SKM-1 treated with dmso at 0.1 percent for 144 hours (cell line): Measurements from ENCODE around the gene DGKG.

Source experiments
- DNase-seq: peaks from one replicate; lab custom pipeline; 2025; ENCODE audit not compliant: unreplicated experiment; lab: John Stamatoyannopoulos, UW

The DGKG gene

DNA sequence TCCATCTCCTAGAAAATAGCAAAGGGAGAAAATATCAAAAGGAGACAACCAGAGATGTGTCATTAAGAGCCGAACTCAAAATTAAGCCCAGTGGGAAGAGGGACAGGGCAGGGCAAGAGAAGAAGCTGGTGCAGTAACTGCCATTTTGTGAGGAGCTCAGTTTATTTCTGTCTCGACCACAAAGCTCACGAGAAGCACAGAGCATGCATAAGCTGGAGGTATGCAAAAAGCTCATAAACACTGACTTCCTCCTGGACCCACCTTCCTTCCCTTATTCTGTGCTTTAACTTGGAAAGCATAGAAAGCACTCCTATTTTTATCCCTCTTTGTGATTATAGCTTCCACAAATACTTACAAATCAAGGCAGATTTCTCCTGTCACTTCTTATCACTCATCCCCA, 81.3 kb downstream of the DGKG start:
- no peak for DNase-seq

DNA sequence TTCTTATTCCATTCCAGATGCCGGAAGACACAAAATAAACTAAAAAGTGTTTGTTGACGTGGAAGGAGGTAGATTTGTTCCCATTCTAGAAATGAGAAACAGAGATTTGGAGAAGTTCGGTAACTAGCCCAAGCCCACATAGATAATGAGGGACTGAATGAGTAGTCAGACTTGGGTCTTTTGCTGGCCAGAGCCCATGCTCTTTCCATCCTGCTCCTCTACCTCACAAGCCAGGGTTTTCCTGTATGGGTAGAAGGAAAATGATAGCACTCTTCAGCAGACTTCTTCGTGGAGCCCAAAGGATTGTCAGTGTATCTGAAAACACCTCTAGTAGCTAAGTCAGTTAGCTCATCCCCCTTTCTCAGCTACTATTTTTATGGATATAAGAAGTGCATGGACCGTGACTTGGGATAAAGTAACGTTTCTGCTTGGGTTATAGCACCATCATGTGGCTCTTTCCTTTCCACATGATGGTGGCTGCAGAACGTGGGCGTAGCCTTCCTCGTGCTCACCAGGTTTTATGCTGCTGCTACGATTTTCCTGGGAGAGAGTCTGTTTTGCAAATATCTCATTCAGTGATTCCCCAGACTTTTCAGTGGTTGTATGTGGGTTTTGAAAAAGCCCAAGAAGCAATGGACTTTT, 84.6 kb downstream of the DGKG start:
- DNase-seq: no peak

DNA sequence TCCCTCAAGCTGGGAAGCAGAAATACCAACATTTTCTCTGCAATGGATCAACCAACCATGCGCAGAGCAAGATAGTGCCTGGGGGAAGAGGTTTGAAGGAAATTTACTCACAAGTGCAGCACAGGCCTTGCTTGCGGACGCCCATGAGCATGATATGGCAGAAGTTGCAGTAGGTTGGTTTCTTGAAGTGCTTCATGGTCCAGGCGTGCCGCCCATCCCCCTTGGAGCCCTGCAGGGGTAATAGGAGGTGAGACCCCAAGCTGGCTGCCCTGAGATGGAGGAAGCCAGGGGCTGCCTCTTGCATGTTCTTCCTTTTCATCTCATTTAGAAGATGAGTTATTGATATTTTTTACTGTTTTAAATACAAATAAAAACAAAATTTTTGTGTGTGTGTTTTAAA, 86.6 kb downstream of the DGKG start:
- no peak for DNase-seq

DNA sequence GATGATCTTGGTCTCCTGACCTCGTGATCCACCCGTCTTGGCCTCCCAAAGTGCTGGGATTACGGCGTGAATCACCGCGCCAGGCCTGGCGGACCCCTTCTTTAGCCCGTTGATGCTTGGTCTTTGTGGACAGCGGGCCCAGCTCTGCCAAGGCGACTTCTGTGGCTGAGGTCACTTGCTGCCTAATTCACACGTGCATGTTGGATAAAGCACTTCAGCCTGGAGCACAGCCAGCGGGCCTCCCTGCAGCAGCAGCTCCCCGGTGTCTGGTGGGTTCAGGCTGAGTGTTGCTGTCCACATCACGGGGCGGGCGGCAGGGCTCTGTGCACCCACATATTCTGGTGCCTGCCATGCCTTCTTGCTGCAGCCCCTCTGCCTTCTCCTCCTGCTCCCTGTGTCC, 88.4 kb downstream of the DGKG start:
- DNase-seq: no peak

DNA sequence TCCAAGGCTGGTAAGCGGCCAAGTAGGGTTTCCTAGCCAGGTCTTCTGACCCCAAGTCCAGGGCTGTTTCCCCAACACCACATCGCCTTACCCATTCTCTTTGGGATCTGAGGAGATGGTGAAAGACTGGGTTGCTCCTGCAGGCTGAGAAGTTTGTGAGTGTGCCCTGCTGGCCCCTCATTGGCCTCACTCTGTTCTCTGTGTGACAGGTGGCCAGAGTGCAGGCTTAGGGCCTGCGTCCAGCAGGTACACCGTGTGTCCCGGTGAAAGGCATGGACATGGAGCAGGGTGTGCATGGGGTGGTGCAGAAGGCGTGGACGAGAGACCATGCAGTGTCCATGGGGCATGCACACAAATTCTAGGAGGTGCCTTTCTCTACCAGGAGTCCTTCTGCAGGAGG, 91.3 kb downstream of the DGKG start:
- no peak for DNase-seq

DNA sequence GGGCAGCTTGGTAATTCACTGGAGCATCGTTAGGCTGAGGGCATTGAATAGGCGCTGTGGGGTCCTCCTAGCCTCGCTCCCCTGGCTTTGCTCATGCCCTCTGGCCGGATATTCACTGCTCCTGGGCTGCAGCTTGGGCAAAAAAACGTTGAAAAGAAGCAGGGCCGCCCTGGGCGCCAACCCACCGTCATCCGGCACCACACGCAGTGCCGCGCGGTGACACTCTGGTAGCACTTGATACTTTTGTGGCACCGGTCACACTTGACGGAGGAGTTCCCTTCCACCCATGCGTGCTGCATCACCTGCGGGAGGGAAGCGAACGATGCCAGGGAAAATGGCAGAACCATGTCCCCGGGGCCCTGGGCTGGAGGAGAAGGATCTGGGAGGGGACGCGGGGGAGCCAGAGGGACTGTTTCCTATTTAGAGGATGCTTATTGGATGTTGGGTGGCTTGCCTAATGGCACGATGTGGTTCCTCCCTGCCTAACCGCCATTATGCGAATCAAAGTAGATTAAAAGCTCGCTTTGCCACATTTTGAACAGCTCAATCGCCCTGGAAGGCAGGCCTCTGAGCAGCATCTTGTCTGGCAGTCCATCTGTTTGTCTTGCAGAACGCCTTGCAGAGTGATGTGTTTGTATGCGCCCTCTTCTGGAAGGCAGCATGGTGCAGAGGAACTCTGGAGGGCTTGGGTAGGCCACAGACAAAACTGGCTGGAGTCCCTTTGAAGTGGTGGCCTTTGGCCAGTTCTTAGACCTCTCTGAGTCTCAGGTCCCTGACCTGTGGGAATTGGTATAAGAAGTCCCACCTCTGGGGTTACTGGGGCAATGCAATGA, 93.2 kb downstream of the DGKG start:
- DNase-seq: no peak

DNA sequence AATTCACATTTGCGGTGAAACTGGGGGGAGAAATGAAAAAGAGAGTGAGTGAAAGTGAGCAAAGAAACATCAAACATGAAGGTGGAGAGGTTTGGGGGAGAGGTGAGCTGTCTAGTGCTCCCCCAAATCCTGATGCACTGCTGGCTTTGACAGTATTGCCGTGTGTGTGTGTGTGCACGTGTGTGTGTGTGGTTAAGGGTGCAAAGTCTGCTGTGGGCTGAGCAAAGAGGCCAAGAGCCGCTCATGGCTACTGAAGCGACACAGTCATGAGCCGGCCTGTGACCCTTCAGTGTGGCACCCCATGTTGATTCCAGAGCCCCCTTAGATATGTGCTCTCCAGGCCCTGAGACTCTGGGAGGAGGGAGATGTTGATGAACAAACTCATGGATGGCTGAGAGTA, 94.3 kb downstream of the DGKG start:
- DNase-seq: no peak

DNA sequence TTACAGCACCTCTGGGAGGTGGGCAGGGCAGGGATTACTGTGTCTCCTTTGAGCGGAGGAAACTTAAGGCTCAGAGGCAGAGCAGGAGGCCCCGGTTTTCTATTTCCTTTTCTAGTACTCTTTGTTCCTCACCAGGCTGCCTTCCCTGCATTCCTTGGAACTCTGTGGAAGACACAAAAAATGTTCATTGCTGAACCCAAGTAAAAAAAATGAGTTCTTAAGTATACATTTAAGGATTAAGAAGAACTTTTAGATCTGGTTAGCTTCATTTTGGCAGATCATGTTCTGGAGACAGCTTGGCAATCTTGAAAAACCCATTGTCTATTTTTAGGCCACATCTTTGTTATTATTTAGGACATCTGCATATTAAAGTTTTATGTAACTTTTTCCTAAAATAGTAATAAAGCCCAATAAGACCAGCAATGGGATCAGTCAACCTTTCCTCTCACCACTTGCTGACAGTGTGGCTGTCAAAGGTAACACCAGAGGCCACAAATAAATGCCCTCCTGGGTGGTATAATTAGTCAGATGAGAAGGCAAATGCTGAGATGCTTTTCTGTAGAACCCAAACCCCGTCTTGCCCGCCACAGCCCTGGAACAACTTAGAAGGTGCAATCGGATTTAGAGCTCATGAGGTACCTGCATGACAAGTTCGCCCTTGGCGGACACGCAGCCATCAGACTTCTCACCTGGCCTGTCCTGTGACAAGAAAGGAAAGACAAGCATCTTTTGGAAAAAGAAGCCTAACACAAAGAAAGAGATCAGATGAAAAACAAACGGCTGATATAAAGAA, 97.2 kb downstream of the DGKG start:
- no peak for DNase-seq

DNA sequence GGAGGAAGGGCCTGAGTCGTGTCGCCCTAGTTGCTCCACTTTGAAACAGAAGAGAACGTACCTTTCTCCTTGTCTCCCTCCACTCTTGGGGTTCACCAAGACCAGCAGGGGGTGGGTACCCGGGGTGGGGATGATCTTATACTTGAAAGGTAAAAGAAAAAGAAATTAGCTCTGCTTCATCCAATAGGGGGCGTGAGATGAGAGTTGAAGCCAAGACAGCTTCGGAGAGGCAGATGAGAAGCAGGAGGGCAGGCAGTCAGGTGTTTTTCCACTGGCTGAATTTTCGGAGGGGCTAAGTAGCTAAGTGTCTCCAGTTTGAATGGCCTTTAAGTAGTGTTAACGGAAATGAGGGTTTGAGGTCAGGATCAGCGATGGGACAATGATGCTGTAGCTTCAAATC, 100.4 kb downstream of the DGKG start:
- no peak for DNase-seq

DNA sequence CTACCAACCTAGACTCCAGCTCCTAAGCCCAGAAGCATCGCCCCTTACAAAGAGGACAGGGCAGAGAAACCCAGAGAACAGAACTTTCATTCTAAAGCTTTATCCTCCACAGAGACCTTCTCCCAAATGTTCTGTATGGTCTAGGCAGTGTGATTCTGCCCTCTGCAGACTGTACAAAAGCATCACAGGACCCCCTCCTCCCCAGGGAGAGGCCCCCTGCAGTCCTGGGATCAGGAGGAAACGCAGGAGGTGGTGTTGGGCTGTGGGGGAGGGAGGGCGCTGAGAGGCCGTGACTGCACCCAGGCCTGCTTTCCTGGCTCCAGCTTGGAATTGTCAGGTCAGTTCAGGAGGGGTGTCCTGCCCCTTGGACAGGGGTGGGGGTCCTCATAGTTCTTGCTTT, 101.3 kb downstream of the DGKG start:
- no peak for DNase-seq

DNA sequence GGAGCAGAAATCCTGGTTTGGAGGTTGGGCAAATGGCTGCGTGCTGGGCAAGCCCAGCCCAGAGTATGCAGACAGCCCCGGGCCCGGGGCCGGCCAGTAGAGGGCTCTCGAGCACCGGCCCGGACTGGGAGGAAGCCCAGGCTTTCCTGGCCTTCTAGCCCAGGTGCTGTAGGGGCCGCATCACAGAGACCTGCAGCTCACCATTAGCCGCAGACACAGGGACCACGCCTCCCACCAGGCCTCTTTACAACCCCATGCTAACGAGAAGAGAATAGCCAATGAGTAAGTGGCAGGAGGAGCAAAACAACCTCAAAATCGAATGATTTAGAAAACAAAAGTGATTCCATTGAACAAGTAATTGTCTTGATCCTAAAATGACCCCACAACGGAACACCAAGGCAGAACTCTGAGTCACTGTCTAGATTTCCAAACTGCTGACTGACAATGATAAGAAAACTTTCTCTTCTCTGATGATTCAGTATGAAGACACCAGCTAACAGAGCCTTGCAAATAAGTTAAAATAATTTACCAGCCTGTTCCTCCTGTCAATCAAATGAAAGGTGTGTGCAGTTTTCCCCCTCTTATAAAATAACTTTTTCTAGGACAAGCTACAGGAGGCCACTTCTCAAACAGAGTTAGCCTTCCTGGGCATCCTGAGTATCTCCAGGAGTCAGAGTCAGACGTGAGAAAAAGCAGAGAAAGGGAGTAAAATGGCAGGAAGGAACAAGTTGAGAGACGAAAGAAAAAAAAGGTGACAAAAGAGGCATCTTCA, 102.2 kb downstream of the DGKG start:
- DNase-seq: peak; percentile 28

DNA sequence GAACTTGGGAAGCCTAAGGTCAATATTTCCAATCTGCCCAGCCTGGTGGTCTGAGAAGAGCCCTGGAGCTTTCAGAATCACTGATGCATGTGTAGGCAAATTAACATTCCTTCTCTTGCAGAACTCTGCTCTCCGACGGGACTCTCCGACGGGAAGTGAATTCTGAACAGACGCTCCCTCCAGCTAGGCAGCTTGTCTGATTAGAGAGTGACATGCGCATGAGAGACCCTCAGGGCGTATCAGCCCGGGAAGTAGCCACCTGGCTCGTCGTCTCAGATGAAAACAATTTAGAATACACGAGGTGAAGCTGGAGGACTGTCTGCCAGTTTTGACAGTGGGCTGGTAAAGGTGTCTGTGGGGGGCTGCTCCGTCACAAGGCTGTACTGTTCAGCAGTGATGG, 103.1 kb downstream of the DGKG start:
- no peak for DNase-seq

DNA sequence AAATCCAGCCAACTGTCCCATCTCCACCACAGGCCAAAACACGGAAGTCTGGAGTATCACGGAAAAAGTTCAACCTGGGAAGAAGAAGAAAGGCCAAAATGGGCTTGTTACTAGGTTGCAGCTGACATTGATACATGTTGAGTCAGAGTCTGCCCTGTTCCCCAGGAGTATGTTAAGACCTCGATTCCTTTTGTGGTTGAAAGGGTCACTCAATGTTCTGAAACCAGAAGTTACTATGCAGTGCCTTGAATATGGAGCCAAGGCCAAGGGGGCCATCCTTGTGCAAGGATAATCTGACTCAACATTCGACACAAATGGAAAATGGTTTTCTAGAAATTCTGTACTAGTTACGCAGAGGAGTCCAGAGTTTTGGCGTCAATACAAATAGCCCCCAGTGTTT, 104.2 kb downstream of the DGKG start:
- no peak for DNase-seq

DNA sequence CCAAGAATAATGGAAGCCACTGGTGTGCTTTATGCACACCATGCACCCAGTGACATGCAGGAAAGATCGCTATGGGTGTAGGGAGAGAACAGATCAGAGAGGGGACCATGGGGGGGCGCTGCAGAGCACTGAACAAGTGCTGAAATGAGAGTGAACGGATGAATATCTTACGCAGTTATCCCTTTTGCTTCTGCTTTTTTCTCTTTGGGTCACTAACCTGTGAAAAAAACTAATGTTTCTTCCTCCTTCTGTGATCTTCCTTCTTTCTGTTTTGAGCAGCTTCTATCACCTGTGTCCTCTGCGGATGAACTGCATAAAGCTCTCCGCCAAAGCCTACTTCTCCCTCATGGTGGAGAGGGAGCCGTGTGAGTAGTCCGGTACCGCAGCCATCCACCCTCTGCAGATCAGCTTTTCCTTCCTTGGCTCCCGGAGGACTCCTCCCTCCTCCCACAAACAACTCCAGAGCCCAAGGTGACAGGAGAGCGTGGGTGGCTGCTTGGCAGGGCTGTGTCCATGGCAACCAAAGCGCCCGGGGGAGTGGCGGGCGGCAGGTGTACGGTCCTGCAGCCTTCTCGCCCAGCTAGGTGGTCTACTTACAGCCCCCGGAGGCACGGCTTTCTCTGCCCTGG, 106.2 kb downstream of the DGKG start:
- DNase-seq: peak; percentile 46

DNA sequence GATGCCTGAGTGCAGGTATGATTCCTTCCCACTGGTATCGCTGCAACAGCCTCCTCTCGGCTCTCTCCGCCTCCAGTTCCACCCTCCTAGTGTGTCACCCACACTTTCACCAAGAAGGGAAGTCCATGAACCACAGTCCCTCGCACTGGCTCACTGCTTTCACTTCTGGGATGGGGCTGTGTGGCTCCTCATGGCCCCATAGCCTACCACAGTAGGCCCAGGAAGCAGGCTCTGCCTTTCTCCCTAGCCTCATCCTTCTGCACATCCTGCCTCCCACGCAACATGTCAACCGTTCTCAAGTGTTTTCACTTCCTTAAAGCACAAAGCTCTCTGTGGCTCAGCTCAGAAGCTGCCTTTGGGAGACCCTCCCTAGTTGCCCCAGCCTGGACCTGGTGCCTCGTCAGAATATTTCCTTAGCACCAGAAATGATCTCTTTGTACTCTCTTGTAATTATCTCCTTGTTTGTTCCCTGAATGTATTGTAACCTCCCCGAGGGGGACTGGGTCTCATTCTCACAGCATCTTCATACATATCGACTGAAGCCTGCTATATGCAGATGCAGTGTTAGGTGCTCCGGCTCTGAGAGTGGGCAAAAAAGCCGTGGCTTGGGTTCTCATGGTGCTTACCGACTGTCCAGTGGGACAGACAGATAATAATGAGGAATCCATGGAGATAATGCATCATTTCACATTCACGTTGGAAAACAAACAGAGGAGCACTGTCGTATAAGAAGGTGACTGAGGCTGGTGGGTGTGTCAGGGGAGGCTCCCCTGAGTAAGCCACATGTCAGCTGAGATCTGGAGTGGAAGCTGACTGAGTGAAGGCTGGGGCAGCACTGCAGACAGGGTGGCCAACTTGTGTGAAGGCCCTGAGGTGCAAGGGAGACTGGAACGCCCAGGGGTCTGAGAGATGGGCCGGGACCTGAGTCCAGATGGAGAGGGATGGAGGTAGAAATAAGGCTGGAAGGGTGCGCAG, 107.1 kb downstream of the DGKG start:
- peak; percentile 65 for DNase-seq

DNA sequence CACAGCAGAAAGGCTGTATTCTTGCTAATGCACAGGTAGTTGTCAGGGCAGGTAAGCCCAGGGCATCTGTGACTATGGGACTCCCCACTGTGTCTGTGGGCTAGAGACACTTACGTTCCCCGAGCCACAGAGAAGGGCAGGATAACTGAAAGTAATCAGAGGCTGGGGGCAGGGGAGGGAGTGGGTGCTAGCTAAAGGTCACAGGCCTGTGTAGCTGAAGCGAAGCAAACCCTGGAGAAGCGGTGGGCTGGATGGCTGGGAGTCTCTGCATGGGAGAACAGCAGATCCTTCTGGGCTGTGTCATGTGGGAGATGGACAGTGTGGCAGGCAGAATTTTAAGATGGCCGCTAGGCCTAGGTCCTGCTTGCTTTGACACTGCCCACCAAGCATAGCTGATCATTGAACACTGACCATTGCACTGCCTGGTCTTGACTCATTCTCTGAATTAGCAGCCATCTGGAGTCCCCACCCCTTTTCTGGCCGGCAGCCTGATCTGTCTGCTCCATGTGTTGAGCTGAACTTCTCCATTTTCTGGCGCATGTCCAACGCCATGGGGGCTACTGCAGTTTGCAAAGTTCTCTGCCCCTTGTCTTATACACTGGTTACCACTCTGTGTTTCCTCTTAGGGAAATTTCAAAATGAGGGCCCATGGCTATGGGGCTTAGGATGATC, 110.0 kb downstream of the DGKG start:
- no peak for DNase-seq

DNA sequence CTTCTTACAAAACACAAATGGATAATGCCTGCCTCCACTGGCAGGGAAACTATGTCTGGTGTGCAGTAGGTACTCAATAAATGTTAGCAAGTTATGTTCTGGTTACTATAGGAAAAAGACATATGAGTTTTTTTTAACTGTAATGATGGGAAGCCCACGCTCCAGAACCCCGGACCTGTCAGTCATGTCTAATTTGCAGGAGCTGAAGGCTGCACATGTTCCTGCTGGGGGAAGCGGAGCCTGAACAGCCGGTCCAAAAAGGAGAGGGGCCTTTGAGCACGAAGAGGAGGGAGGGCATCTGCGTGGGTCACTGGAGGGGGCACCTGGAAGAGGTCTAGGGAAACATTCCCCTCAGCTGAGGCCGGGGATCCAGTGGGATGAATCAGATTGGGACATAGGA, 113.2 kb downstream of the DGKG start:
- DNase-seq: no peak

DNA sequence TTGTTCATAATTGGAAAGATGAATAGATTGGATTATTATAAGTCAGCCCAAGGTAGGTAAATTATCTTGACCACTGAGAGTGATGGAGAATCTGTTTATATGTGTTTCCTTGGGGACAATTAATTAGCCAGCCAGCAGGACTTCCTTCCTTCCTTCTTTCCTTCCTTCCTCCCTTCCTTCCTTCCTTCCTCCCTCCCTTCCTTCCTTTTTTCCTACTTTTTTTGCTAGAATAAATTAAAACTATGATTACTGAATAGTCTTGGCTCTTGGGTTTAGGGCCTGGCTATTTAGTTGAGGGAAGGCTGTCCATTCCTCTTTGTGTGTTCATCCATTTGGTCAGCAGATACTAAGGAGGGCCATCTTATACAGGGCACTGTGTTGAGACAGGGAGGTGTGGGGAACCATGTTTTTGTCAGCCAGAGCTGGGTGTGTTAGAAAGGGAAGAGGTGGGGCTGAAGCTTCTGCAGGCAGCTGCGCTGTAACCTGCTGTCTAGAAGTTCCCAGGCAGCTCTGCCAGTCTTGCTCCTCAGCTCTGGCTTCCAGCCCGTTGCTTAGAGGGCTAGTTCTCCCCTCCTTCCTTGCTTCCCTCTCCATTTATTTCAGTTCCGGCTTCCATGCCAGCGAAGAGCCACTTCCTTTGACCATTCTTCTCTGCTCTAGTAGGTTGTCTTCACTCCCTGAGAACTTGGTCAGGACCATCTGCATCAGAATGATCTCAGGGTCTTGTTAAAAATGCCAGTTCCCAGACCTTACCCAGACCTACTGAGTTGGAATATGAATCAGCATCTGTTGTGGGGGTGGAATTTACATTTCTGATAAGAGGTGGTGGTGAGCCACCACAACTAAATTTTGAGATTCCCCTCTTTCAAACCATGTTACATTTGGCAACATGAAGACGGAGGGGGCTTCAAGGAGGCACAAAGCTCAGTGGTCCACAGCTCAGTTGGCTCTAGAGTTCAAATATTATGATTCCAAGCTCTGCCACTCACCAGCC, 113.9 kb downstream of the DGKG start:
- no peak for DNase-seq
